ENCODE results near the gene PDE3A.

PDE3A gene

DNA sequence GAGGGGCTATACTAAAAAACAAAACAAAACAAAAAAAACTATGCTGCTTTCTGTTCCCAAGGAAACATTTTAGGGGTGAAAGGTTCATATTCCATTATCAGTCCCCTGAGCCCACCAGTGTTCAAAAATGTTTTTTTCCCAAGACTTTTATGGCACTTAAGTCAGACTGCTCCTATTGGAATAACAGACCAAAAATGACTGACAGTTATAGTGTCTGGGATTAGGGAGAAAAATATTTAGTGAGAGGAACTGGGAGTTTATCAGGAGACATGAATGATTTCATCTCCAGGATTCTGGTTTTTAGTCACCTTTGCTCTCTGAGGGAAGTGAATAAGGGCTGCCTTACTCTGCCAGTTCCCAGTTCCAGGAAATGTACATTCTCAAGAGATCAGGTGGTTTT is 68.0 kb downstream of the PDE3A start:
- no peak for DNase-seq (ENCODE audit: low spot score)
- no peak for TF ChIP-seq CTCF (IDR thresholded peaks at IDR 0.05; ENCODE audit: extremely low read depth, missing control alignments)

DNA sequence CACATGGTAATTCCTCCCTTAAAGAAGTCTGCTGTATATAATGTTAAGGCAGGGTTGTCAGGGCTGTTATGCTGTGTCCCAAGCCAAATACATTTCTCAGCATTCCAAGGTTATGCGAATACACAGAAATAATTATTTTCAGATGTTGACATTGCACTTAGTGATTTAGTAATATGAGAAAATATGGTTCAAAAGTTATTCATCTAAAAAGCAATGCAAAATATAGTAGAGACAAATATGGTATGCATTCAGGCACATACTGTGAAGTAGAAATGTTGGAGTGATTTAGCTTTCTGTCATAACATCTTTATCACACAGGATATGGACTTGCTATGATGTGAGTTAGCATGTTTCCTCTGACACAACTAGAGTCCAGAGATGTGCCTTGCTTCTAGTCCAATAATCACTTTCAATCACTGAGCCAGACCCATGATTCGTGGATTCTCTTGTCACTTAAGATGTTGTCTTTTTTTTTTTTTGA is 70.0 kb downstream of the PDE3A start:
- TF ChIP-seq CTCF (IDR thresholded peaks at IDR 0.05; ENCODE audit: extremely low read depth, missing control alignments) = no peak
- no peak for DNase-seq (ENCODE audit: low spot score)

DNA sequence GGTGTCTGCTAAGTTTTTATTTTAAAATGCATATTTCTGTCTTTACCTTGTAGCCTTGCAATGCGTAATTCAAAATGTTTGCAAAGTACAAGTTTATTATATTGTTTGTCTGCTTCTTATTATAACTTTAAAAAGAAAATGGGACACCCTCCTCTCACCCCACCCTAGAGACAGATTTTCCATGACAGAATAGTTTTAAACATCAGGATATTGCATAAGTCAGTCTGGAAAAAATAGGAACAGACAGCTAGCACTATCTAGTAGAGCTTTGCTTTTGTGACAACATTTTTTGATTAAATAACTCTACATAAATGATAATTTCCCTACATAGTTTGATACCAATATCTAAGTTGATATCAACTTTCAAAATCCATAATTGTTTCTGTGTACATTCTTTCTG is 71.3 kb downstream of the PDE3A start:
- no peak for TF ChIP-seq CTCF (IDR thresholded peaks at IDR 0.05; ENCODE audit: extremely low read depth, missing control alignments)
- DNase-seq (ENCODE audit: low spot score) = no peak

- TF ChIP-seq CTCF (IDR thresholded peaks at IDR 0.05; ENCODE audit: extremely low read depth, missing control alignments) = no peak
- DNase-seq (ENCODE audit: low spot score) = no peak
Measured at GRCh38 chr12:20440408-20440807, 72.1 kb downstream of the PDE3A start.

DNA sequence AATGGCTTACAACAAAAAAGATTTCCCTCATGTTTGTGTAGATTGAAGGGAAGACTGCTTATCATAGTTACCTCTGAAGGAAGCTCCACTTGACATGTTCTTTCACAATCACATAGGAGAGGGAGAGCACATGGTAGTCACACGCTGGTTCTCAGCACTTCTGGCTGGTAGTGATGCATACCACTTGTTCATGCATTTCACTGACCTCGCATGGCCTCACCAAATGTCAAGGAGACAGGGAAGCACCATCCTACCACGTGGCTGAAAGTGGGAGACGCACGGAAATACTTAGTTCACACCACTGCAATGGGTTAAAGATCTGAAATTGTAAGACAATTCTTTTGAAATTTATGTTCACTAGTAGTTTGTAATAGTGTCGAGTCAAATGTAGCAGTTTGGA is 74.0 kb downstream of the PDE3A start:
- DNase-seq (ENCODE audit: low spot score) = no peak
- TF ChIP-seq CTCF (IDR thresholded peaks at IDR 0.05; ENCODE audit: extremely low read depth, missing control alignments) = no peak

DNA sequence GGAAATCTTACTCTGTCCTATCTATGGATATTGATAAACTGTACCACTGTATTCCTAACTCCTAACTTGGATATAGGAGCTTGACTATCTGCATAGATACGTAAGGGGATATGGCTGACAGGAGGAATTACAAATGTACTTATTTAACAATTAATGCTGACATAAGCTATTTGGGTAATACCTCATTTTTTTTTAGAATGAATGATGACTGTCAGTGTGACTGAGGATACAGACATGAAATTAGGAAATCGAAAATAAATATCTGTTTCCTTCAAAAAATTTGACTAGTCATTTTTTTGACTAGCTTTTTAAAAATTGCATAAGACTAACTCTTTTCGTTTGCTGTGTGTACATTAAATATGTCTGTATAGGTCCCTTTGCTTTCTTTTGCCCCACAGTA is 74.9 kb downstream of the PDE3A start:
- DNase-seq (ENCODE audit: low spot score) = no peak
- no peak for TF ChIP-seq CTCF (IDR thresholded peaks at IDR 0.05; ENCODE audit: extremely low read depth, missing control alignments)

GRCh38 chr12:20443792-20444191 is 75.5 kb downstream of the PDE3A start:
- TF ChIP-seq CTCF (IDR thresholded peaks at IDR 0.05; ENCODE audit: extremely low read depth, missing control alignments) = no peak

More at GRCh38 chr12:20443792-20444191, 75.5 kb downstream of the PDE3A start:
- no peak for DNase-seq (ENCODE audit: low spot score)
